Stimulated activated CD4-positive, alpha-beta T cell treated with anti-CD3 and anti-CD28 coated beads, Interleukin-1b, Interleukin-23, amount 100 ng/mL, for 24 hours (primary cell): ENCODE results near the gene JMJD6.
"Not testable (repeated sequence)": the region's sequence is repeated elsewhere in the genome, so short reads cannot be mapped to it uniquely, and the experiment has no call there.

Experiments
- DNase-seq, 4 experiments: peaks; one replicate each; pipeline ENCODE4 v3.0.0-alpha.2; 2020; ENCODE audit warnings: low read depth in 4 of 4, low spot score in 1 of 4

The JMJD6 gene

DNA sequence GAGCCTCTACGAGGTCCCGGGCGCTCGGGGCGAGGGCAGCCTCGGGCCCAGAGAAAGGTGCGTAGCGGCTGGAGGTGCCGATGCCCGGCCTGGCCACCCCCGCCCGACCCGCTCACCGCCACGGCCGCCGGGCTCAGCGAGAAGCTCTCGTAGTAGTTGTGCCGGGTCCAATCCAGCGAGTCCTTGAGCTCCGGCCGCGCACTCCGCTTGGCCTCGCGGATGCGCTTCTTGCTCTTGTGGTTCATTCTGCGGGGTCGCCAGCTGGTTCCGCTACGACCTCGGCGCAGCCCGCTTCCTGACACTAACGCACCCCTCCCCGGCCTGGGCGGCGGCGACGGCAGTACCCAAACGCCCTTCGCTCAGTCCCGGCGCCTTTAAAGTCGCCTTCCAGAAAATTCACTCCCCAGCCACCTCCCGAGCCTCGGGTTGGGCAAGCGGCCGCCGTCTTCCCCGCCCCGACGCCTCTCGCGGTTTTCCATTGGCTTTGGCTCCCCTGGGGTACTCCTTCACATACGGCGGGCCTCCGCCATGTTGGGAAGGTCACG lies at the start of gene JMJD6:
Gene JMJD6, minus strand, starts transcription at position 376 of the 545 bp plus-strand sequence. Its CDS starts 131 bp downstream, at position 245.
- peak; percentile 79 to 93 (median 88) for DNase-seq

DNA sequence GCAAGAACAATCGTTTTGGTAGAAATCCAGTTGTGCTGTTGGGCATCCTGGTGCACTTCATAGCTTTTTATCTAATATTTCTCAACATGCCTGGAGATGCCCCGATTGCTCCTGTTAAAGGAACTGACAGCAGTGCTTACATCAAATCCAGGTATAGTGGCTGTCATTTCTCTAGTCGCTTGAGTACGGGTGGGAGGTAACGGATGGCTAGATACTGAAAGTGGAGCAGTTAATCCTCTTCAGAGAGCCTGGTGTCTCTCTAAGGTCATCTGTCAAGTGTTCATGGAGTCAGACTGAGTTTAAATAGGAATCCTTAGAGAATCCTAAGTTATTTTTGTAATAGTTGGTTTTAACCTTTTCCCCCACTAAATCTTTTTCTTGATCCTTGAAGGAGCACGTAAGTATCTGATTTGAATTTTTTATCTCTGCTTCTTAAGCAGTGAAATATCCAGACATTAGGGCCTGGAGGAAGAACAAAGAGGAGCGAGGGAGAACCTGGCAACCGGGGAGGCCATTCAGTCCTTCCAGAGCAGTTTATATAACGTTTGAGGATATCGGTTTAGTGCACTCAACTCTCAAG lies 48.7 kb upstream of the JMJD6 start:
- DNase-seq: no peak

DNA sequence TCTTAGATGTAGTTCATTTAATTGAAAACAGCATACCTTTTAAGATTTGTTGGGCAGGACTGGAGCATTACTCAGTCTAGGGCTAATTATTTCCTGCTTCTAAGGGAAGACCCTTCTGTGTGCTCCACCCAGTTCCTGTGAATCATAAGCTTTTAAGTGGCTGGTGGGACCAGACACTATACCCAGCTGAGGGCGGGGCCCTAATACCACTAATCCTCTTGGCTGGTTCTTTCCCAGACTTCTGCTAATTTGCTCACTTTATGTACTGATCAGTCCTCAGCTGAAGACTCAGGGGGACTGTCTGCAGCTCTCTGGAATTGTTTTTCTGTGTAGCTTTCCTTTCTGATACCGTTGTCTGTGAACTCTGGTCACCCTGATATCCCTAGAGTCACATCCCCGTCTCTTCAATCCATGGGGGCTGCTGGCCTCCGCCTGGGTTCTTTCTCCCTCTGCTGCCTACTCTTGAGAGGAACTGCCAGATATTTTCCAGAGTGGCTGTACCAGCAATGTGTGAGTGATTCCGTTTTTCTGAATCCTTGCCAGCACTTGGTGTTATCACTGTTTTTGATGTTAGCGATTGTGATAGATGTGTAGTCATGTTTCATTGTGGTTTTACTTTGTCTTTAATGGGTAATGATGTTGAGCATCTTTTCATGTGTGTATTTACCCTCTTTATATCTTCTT lies 46.6 kb upstream of the JMJD6 start:
- DNase-seq: peak in 2 of 4 experiments; percentile 22 to 34

DNA sequence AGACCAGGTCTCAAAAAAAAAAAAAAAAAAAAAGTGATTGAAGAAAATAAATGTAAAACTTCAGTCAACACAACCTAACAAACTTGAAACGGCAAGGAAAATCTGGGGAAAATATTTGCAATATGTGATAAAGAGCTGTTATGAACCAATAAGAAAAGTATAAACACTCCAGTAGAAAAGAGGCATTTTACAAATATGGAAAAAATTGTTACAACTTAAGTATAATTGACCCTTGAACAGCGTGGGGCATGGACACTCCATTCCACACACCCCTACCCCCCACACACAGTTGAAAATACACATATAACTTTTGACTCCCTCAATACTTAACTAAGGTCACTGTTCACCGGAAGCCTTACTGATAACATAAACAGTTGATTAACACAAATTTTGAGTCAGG lies 32.2 kb upstream of the JMJD6 start:
- DNase-seq: no peak

DNA sequence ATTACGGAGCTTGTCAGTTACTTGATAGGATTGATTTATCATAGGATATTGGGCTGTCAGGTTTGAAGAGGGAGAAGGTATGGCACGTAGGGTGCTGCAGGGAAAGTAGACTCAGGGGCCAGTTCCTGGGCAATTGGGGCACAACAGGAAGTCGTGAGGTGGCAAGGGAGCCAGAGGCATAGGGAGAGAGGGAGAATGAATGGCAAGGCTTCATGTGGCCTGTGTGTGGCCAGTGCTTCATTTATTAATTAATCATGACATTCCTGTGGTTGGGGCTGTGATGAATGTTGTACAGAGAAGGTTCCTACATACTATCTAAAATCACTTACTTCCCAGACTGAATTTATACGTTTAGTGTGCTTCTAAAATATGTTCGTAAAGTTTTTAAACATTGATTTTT lies 30.9 kb upstream of the JMJD6 start:
- no peak for DNase-seq

DNA sequence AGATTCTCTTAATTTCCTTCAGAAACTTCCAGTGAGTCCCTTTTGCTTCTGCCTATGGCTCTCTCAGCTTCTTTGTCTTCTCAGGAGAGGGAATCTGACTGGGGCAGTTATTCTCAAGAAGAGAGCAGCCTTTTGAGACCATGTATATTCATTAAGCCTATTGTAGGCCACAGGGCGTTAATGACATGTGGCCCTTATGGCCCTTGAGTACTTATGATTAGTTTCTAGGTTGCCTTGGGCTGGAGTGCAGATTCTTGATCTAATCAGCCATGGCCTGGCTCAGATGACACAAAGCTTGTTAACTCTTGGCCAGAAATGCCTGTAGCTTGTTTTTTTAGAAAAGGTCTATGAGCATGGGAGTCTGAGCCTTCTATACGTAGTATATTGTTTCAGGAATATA lies 28.9 kb upstream of the JMJD6 start:
- DNase-seq: no peak

DNA sequence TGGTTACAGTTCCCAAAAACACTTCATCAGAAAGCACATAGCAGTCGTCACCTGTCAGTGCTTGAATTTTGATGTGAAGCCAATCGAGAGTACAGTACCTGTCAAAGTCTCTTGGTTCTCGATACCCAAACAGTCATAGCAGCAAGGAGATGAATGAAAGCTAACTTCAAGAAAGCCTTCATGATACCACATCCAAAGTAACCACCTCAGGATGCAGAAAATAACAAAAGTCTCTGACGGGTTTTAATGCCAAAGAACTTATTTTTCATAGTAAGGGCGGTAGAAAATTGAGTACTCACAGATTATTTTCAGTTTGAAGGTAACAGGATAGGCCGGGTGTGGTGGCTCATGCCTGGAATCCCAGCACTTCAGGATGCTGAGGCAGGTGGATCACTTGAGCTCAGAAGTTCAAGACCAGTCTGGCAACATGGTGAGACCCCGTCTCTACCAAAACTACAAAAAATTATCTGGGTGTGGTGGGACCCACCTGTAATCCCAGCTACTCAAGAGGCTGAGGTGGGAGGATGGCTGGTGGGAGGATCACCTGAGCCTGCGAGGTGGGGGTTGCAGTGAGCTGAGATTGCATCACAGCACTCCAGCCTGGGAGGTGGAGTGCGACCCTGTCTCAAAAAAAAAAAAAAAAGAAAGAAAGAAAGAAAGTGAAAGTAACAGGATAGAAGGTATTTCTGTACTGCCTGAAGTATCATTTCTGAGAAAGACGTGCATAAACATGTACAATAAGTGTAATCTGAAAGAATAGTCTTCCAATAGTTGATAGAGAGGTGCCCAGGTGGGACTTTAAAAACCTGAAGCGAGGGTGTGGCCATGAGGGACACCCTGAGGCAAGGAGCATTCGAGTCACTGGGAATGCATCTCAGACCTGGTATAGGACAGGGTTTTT lies 26.9 kb upstream of the JMJD6 start:
- DNase-seq: no peak

DNA sequence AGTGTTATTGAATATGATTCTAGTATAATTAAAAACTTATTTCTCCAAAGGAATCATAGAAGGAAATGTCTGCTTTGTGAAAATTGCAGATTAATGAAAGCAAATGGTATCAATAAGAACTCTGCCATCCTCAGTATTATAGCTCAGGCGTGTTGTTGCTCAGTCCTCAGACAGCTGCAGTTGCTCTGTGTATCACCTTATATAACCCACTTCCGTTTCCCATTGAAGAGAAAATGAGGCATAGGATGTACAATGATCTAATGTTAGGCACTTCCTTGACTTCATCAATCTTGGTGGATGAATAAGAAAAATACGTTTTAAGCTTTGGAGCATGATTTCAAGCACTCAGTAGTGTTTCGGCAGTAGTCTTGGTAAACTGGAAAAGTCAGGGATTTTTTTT lies 25.6 kb upstream of the JMJD6 start:
- DNase-seq: no peak

DNA sequence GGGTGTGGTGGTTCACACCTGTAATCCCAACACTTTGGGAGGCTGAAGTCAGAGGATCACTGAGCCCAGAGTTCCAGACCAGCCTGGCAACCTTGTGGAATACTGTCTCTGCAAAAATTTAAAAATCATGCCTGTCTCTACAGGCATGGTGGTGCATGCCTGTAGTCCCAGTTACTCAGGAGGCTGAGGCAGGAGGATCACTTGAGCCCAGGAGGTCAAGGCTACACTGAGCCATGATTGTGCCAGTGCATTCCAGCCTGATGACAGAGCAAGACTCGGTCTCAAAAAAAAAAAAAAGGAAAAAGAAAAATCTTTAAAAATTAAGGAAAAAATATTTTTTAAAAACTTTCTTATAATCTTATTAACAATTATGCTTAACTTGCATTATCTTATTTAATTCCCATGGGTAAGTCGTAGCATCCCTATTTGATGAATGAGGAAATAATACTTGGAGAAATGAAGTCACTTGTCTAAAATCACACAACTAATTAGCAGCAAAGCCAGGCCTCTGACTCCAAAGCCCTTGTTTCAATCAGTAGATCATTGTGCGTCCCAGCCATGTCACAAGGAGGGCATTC lies 25.1 kb upstream of the JMJD6 start:
- DNase-seq: no peak

DNA sequence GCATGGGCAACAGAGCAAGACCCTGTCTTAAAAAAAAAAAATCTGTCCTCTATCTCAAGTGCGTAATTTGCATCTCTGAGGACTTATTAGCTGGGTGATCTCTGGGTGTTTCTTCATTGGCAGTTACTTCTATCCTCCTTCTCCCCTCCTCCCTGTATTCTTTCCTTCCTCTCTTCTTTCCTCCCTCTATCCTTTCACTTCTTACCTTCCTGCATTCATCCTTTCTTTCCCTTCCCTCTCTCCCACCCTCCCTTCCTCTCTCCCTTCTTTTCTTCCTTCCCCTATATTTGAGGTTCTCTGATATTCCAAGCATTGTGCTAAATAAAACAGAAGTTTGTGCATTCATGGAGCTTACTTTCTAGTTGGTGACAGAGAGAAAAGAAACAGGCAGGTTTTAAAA lies 22.3 kb upstream of the JMJD6 start:
- DNase-seq: no peak

DNA sequence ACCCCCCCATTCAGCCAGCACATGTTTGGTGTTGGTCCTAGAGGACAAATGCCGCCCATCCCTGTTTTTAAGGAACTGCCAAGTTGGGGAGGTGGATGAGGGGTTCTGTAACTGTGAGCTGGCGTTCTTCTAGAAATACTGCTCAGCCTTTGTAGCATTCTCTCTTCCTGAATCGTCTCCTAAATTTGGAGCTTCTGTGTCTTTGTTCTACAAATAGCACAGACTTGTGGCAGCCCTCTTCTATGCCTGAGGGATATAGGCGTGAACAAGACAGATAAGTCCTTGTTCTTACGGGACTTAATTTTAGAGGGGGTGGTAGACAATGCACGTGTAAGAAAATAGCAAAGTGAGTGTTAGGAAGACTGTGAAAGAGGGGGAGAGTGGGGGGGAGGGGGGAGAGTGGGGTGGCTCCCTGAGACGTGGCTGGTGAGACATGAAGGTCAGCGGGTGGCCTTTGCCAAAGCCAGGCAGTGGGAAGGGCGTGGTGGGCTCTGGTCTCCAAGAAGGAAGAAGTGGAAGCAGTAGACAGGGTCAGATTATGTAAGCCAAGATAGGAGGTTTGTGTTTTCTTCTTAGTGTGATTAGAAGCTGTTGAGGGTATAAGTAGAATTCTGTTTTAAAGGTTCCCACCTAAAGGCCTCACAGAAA lies 21.4 kb upstream of the JMJD6 start:
- no peak for DNase-seq

DNA sequence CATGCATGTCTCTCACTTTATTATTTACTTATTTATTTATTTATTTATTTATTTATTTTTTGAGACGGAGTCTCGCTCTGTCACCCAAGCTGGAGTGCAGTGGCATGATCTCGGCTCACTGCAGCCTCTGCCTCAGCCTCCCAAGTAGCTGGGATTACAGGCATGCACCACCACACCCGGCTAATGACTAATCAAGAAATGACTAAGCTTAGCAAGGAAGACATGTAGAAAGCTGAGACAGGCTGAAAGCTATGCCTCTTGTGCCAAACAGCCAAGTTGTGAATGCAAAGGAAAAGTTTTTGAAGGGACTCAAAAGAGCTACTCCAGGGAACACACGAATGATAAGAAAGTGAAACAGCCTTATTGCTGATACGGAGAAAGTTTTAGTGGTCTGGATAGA lies 19.4 kb upstream of the JMJD6 start:
- not testable (repeated sequence) for DNase-seq

DNA sequence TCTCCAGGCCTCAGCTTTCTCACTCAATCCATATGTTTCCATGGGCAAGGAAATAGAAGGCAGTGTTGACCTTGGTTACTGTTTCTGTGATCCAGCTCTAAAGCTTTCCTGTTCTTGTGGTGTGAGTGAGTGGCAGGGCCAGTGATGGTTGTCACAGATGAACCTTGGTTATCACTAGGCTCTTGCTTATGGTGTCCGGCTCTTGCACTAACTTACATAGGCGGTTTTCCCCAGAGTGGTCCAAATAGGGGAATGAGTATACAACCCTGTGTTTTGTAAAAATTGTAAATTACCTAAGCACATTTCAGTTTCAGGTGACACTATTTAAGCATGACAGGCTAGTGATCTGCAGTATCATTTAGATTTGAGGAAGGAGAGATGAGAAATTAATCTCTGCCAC lies 18.3 kb upstream of the JMJD6 start:
- no peak for DNase-seq

DNA sequence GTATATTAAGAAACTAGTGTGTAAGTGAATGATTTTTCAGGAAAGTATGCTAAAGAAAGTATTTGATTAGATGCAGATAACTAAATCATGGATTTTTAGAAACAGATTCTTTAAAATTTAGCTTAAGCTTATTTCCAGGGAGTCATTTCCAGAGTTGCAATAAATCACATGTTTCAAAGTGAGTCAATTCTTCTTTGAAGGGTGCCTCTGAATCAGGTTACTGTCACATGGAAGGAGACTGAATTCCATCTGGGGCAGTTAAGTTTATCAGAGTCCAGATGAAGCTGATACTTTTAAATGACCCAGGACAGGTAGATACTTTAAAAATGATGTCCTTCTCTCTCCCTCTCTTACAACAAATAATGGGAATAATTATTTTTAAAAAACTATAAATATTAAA lies 16.6 kb upstream of the JMJD6 start:
- DNase-seq: no peak

DNA sequence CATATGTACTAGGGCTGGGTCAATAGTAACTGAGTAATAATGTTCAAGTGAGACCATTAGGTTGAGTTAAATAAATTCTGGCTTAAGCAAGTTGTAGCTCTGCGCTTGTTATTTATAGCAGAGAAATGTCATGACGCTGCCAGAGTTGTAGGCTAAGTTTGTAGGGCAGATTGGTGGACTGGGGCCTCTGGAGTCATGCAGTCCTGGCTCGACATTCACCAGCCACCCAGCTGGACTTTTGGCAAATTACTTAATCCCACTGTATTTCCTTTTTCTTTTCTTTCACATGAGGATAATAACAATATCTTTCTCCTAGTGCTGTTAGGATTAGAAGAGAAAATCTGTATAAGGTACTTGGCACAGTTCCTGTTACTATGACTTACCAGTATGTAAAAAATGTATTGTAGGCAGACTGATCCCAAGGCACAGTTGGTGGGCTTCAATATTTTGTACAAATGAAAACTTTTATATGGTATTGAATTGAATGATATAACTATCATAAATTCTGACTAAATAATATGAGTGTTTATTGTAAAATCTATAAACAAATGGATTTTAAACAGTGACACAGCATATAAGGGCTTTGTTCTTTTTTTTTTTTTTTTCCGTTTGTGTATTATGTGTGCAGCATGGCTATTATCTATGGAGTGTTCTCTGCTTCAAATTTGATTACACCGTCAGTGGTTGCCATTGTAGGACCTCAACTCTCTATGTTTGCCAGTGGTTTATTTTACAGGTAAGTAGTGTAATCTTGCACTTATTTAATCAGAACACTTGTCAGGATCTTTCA lies 14.1 kb upstream of the JMJD6 start:
- no peak for DNase-seq

DNA sequence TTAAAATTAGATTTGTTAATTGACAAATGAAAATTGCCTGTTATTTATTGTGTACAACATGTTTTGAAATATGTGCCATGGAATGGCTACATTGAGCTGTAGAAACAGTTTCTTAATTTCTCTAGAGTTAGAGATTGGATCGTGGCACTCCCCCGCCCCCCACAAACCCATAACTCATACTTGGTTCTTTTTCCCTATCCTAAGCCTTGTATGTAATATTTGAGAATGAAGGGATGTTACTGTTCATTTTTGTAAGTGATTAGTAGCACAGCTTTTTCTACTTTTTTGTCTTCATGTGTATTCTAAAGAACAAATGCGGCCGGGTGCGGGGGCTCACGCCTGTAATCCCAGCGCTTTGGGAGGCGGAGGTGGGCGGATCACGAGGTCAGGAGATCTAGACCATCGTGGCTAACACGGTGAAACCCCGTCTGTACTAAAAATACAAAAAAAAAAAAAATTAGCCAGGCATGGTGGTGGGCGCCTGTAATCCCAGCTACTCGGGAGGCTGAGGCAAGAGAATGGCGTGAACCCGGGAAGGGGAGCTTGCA lies 13.2 kb upstream of the JMJD6 start:
- not testable (repeated sequence) for DNase-seq

DNA sequence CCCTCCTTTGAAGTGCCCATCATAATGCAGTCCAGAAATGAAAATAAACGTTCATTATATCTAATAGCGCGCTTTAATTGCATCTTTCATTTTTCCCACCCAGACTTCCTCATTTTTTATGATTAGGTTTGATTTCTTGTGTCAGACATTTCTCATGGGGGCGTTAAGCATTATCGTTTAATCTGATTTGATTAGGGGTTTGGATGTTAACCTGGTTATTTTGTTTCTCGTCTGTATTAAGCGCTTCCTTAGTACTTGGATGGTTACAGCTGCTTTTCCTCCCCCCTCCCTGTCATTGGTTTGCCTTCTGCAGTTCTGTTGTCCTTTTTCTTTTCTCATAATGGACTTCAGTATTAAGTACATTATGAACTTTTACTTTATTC lies 12.1 kb upstream of the JMJD6 start:
- no peak for DNase-seq

DNA sequence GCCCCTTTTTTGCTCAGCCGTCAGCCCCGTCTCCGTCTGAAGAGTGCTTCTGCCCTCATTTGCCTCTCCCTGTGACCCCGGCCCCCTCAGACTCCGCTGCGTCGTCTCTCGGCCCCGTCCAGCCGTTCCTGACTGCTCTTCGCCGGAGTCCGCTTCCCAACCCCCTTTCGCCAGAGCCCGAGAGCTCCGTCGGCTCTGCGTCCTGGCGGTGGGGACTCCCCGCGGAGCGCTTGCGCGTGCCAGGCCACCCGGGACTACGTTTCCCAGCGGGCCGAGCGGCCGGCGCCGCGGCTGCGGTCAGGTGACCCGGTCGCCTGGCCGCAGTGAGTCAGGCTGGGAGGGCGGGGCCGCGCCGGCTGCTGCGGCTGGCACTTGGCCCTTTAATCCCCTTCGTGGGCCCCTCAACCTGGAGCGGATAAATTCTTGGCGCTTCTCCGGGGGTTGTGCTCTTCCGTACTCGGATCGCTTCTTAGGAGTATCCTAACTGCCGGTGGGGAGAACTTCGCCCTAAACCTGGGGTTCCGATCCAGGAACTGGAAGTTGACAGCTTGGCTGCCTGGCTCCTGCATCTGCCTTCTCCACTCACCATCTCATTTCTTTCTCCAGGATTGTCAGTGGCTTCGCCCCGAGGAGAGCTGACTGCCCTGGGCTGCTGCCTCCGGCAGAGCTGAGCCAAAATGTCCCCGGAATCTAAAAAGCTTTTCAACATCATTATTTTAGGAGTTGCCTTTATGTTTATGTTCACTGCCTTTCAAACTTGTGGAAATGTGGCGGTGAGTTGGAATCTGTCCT lies 11.5 kb upstream of the JMJD6 start, which contains the start of gene MFSD11:
Gene MFSD11, plus strand, starts transcription at position 444 of the 792 bp plus-strand sequence. Its CDS starts 234 bp downstream, at position 678.
- peak; percentile 80 to 89 (median 85) for DNase-seq
